MM.1S (cell line): Measurements from ENCODE around the gene DDIT3.
"Not testable (repeated sequence)": the region's sequence is repeated elsewhere in the genome, so short reads cannot be mapped to it uniquely, and the experiment has no call there.

Experiments used
- EZH2 ChIP-seq: fragments of 300-600 bp; sonication (generic); optimal IDR thresholded peaks from 2 replicates; pipeline ENCODE3; 2017; ENCODE audit warnings: low read depth, mild to moderate bottlenecking, antibody characterized with exemption, low read length, mixed read lengths
- TF ChIP-seq, protein P1 (sequence below): fragments of 300-600 bp; sonication (generic); IDR thresholded peaks from 2 replicates; pipeline ENCODE4 v1.5.1; 2016; ENCODE audit warnings: antibody characterized with exemption, low read length, mixed read lengths

DNA sequence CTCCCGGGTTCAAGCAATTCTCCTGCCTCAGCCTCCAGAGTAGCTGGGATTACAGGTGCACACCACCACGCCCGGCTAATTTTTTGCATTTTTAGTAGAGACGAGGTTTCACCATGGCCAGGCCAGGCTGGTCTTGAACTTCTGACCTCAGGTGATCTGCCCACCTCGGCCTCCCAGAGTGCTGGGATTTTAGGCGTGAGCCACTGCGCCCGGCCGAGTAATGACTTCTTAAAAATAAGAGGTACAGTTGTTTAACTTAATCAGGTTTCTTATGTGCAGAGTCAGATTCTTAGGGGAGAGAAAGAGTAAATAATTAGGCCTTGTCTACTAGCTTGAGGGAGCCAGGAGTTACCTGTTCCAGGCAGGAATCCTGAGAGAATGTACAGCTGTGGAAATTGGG, 6.1 kb downstream of the DDIT3 start:
- not testable (repeated sequence) for TF ChIP-seq EZH2
- TF ChIP-seq, protein P1, sequence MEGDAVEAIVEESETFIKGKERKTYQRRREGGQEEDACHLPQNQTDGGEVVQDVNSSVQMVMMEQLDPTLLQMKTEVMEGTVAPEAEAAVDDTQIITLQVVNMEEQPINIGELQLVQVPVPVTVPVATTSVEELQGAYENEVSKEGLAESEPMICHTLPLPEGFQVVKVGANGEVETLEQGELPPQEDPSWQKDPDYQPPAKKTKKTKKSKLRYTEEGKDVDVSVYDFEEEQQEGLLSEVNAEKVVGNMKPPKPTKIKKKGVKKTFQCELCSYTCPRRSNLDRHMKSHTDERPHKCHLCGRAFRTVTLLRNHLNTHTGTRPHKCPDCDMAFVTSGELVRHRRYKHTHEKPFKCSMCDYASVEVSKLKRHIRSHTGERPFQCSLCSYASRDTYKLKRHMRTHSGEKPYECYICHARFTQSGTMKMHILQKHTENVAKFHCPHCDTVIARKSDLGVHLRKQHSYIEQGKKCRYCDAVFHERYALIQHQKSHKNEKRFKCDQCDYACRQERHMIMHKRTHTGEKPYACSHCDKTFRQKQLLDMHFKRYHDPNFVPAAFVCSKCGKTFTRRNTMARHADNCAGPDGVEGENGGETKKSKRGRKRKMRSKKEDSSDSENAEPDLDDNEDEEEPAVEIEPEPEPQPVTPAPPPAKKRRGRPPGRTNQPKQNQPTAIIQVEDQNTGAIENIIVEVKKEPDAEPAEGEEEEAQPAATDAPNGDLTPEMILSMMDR = not testable (repeated sequence)
